Loucy (cell line): Measurements from ENCODE around the gene RAP1GDS1.

Source experiments
- CTCF ChIP-seq: fragments of 200-600 bp; sonication (generic); conservative IDR thresholded peaks from 2 replicates; pipeline ENCODE4 v1.5.1; 2014; ENCODE audit warnings: mild to moderate bottlenecking, antibody characterized with exemption, low read length
- EZH2phosphoT487 ChIP-seq: fragments of 200-600 bp; IDR thresholded peaks from 2 replicates; pipeline ENCODE4 v1.6.1; 2018; ENCODE audit warnings: antibody characterized with exemption, mild to moderate bottlenecking, moderate library complexity, borderline replicate concordance

- no peak for TF ChIP-seq CTCF
- TF ChIP-seq EZH2phosphoT487, result no peak
Measured at GRCh38 chr4:98406819-98407218, 145.6 kb downstream of the RAP1GDS1 start.
